HFF-Myc (cell line): Measurements from ENCODE around the gene TBATA.

Experiments
- DNase-seq: peaks from one replicate; pipeline ENCODE4 v3.0.0-alpha.2; 2011; ENCODE audit warnings: low read depth; ENCODE audit errors: extremely low read depth
- H3K4me3 ChIP-seq: replicated peaks from 2 replicates; pipeline ENCODE4 v1.5.1; 2011; ENCODE audit warnings: low read depth, mild to moderate bottlenecking, control low read depth, low read length
- CTCF ChIP-seq: IDR thresholded peaks from 2 replicates; pipeline ENCODE4 v1.5.1; 2012; ENCODE audit warnings: mild to moderate bottlenecking, low read depth, low read length, control low read depth; ENCODE audit errors: missing control alignments

TBATA gene

DNA sequence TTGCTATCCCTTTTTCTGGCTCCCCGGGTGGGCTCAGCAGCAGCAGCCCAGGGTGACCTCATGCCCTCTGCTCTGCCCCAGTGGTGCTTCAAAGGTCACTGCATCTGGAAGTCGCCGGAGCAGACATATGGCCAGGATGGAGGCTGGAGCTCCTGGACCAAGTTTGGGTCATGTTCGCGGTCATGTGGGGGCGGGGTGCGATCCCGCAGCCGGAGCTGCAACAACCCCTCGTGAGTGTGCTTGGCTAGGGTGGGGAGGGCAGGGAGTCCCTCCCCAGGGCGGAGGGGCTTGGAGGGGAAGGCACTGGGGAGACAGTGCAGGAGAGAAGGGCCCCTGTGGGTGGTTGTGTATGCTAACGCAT, 46.4 kb downstream of the TBATA start:
- no peak overlapping the region for H3K4me3 ChIP-seq
- no peak for DNase-seq
- TF ChIP-seq CTCF = no peak

DNA sequence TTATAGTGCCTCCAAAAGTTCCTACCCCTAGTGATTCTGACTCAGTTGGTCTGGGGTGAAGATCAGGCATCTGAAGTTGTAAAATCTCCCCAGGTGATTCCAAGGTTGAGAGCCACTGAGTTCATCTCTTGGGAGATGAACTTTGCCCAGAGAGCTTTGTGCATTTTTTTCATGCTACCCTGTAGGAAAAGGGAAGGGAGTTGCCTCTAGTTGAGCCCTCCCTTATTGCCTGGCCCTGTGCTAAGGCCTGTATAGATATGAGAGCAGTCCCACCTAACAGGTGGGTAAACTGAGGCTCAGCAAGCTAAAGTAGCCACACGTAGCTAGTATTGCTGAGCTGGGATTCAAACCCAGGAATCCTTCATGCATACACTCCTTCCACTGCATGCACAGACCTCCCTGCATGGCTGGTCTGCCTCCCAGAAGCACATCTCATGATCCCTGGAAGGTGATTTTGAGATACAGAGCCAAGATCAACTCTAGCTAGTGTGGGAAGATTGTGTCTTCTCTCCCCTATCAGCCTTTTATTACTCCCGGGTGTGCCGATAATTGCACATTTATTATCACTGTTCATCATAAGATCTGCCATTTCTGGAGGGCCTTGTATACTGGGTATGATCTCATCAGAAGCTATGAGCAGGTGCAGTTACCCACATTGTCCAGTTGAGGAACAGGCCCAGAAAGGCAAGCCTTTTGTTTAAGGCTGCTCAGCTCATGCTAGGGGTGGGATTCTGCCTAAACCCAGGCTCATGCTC, 47.0 kb downstream of the TBATA start:
- TF ChIP-seq CTCF = no peak
- no peak overlapping the region for H3K4me3 ChIP-seq
- DNase-seq = no peak

GRCh38 chr10:70737250-70737649, 47.9 kb downstream of the TBATA start:
- H3K4me3 ChIP-seq = no peak overlapping the region
- no peak for TF ChIP-seq CTCF
- DNase-seq = no peak

GRCh38 chr10:70736525-70736924, 48.7 kb downstream of the TBATA start:
- TF ChIP-seq CTCF = no peak
- H3K4me3 ChIP-seq = no peak overlapping the region
- no peak for DNase-seq

- TF ChIP-seq CTCF = no peak
- no peak for DNase-seq
- H3K4me3 ChIP-seq = no peak overlapping the region
Measured at GRCh38 chr10:70735161-70735560, 50.0 kb downstream of the TBATA start.

DNA sequence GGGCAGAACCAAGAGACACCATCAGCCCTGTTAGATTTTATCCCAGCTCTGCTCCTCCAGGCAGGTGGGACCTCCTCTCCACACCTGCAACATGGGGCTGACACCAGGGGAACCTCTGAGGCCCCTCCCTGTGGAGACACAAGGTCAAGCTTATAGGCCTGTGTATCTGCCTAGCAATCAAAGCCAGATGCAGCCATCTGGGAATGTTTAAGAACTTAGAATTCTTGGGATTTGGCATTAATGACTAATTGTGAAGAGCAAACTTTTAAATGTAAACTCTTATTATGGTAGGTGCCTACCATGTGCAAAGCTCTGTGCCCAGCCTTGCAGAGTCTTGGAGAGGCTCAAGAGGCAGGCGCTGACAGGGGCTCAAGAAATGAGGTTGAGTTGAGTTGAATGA, 52.1 kb downstream of the TBATA start:
- DNase-seq = peak; percentile 32
- TF ChIP-seq CTCF = no peak

DNA sequence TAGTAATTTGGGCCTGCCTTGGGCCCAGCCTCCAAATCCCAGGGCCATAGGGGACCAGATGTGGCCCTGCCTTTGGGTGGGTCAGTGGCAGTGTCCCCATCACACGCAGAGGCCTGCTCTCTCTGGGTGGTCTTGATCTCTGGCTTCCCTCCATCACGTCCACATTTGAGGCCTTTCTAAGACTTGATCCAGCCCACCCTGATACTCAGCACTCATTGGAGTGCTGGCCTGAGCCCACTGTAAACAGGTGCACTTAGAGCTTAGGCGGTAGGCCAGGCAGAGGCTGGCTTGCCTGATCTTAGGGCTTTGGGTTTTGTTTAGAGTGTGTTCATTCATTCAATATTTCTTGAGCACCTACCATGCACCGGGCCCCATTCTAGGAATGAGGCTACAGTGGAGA, 52.6 kb downstream of the TBATA start:
- no peak for DNase-seq
- no peak overlapping the region for H3K4me3 ChIP-seq
- no peak for TF ChIP-seq CTCF

More for the DNA sequence above, 52.1 kb downstream of the TBATA start:
- no peak overlapping the region for H3K4me3 ChIP-seq
